H1 (cell line): ENCODE results near the gene VPS35L. TPM values are rescaled to one million over a fixed set of nuclear protein-coding genes. Genes with fewer than 3 reads are reported as not detected.

ENCODE experiments used
- CTCF ChIA-PET: fragments of 300-600 bp; sonication (Branson Sonifier 250); formaldehyde crosslinking; loops from one replicate; lab custom pipeline; 2021; ENCODE audit not compliant: partially characterized antibody; lab: Charles Lee
- POLR2A ChIA-PET: fragments of 300-600 bp; sonication (Branson Sonifier 250); formaldehyde crosslinking; loops from one replicate; lab custom pipeline; 2021; ENCODE audit warnings: inconsistent platforms; ENCODE audit not compliant: partially characterized antibody; lab: Charles Lee
- DNase-seq, 2 experiments: peaks; one replicate each; pipeline versions ENCODE4 v3.0.0 to v3.0.0-alpha.2; 2010 to 2022; ENCODE audit warnings: low spot score in 2 of 2, low read depth in 1 of 2, mixed read lengths in 1 of 2
- FAIRE-seq: peaks from 2 replicates; lab custom pipeline; 2011; peaks lifted over from hg19 to GRCh38; lab: Jason Lieb, UNC
- H2AFZ ChIP-seq: 2 replicates; pipeline ENCODE4 v1.8.1; 2012; ENCODE audit warnings: low read length, inconsistent platforms
- H2AK5ac ChIP-seq: 2 replicates; pipeline ENCODE4 v1.6.1; 2013; ENCODE audit warnings: low read depth, low read length
- H2BK120ac ChIP-seq: replicated peaks from 2 replicates; pipeline ENCODE3; 2013; ENCODE audit warnings: low read depth, low read length, inconsistent platforms
- H2BK12ac ChIP-seq: 2 replicates; pipeline ENCODE4 v1.6.1; 2013; ENCODE audit warnings: low read depth, low read length
- H2BK15ac ChIP-seq: 2 replicates; pipeline ENCODE4 v1.6.1; 2013; ENCODE audit warnings: low read length
- H2BK20ac ChIP-seq: 2 replicates; pipeline ENCODE4 v1.6.1; 2013; ENCODE audit warnings: low read length
- H2BK5ac ChIP-seq: 2 replicates; pipeline ENCODE4 v1.6.1; 2013; ENCODE audit warnings: low read depth, low read length
- H3K14ac ChIP-seq: 2 replicates; pipeline ENCODE4 v1.6.1; 2013; ENCODE audit warnings: inconsistent platforms; ENCODE audit not compliant: insufficient read length
- H3K18ac ChIP-seq: 2 replicates; pipeline ENCODE4 v1.6.1; 2013; ENCODE audit warnings: low read length; ENCODE audit errors: extremely low read depth
- H3K23ac ChIP-seq: 2 replicates; pipeline ENCODE4 v1.6.1; 2013; ENCODE audit warnings: inconsistent platforms; ENCODE audit not compliant: insufficient read length
- H3K23me2 ChIP-seq: 2 replicates; pipeline ENCODE4 v1.6.1; 2013; ENCODE audit warnings: low read depth, low read length
- H3K27ac ChIP-seq: 2 replicates; pipeline ENCODE4 v1.6.1; 2011; ENCODE audit warnings: low read depth, low read length, inconsistent platforms
- H3K27me3 ChIP-seq, 4 experiments: replicated peaks in 1 of 4; 1 replicate in 1 of 4; 2 replicates in 3 of 4; pipeline versions ENCODE4 v1.6.1 to v1.8.1; 2011 to 2013; ENCODE audit warnings: low read length in 3 of 4, mild to moderate bottlenecking in 3 of 4, inconsistent platforms in 2 of 4, mixed read lengths in 2 of 4, moderate library complexity in 1 of 4; ENCODE audit not compliant: control insufficient read depth in 3 of 4, insufficient read depth in 3 of 4; ENCODE audit errors: extremely low read depth in 1 of 4
- H3K36me3 ChIP-seq, 4 experiments: 2 replicates each; pipeline versions ENCODE4 v1.6.1 to v1.8.1; 2011 to 2013; ENCODE audit warnings: mild to moderate bottlenecking in 4 of 4, low read length in 3 of 4, moderate library complexity in 2 of 4, control low read depth in 1 of 4, inconsistent platforms in 1 of 4; ENCODE audit not compliant: insufficient read depth in 4 of 4, control insufficient read depth in 2 of 4
- H3K4ac ChIP-seq: replicated peaks from 2 replicates; pipeline ENCODE3; 2013; ENCODE audit warnings: low read length, low read depth, mixed read lengths, inconsistent platforms; ENCODE audit not compliant: insufficient read length
- H3K4me1 ChIP-seq, 4 experiments: replicated peaks in 1 of 4; 1 replicate in 1 of 4; 2 replicates in 3 of 4; pipeline versions ENCODE4 v1.6.1 to v1.8.1; 2011 to 2013; ENCODE audit warnings: low read length in 3 of 4, inconsistent platforms in 2 of 4, mixed read lengths in 1 of 4; ENCODE audit not compliant: insufficient read depth in 4 of 4, control insufficient read depth in 3 of 4
- H3K4me2 ChIP-seq, 2 experiments: 2 replicates each; pipeline versions ENCODE4 v1.6.1 to v1.8.1; 2011 to 2013; ENCODE audit warnings: low read depth in 2 of 2, low read length in 2 of 2, control low read depth in 1 of 2, inconsistent platforms in 1 of 2, mild to moderate bottlenecking in 1 of 2; ENCODE audit not compliant: insufficient read depth in 1 of 2
- H3K4me3 ChIP-seq, 4 experiments: fragments of 200-600, 300-600 bp in 1 of 4; sonication (generic), shearing (Covaris generic), sonication (Bioruptor Twin) in 1 of 4; 2 replicates each; pipeline versions ENCODE4 v1.5.1 to v1.8.1; 2011 to 2016; ENCODE audit warnings: low read length in 4 of 4, low read depth in 3 of 4, control low read depth in 2 of 4, inconsistent platforms in 2 of 4, mild to moderate bottlenecking in 2 of 4, mixed read lengths in 1 of 4, moderate library complexity in 1 of 4; ENCODE audit not compliant: insufficient read depth in 2 of 4; ENCODE audit errors: extremely low read depth in 1 of 4
- H3K56ac ChIP-seq: replicated peaks from 2 replicates; pipeline ENCODE3; 2013; ENCODE audit warnings: low read depth, mild to moderate bottlenecking, mixed read lengths, low read length, inconsistent platforms; ENCODE audit not compliant: insufficient read length
- H3K79me1 ChIP-seq: 2 replicates; pipeline ENCODE4 v1.6.1; 2013; ENCODE audit warnings: low read depth, low read length, control low read depth
- H3K79me2 ChIP-seq, 2 experiments: 2 replicates each; pipeline versions ENCODE4 v1.6.1 to v1.8.1; 2012 to 2013; ENCODE audit warnings: low read length in 2 of 2, mild to moderate bottlenecking in 2 of 2, inconsistent platforms in 1 of 2; ENCODE audit not compliant: insufficient read depth in 2 of 2, control insufficient read depth in 1 of 2
- H3K9ac ChIP-seq, 4 experiments: replicated peaks in 1 of 4; 1 replicate in 1 of 4; 2 replicates in 3 of 4; pipeline versions ENCODE4 v1.6.1 to v1.8.1; 2011 to 2013; ENCODE audit warnings: low read depth in 3 of 4, low read length in 3 of 4, control low read depth in 2 of 4, mild to moderate bottlenecking in 2 of 4, moderate library complexity in 2 of 4, inconsistent platforms in 1 of 4; ENCODE audit errors: extremely low read depth in 1 of 4
- H3K9me3 ChIP-seq, 2 experiments: 2 replicates each; pipeline versions ENCODE4 v1.6.1 to v1.8.1; 2012 to 2013; ENCODE audit warnings: mild to moderate bottlenecking in 2 of 2, moderate library complexity in 2 of 2, control low read depth in 1 of 2, inconsistent platforms in 1 of 2, low read depth in 1 of 2, low read length in 1 of 2, mixed read lengths in 1 of 2; ENCODE audit not compliant: insufficient read depth in 2 of 2
- H4K20me1 ChIP-seq, 2 experiments: replicated peaks in 1 of 2; 2 replicates each; pipeline versions ENCODE3 to v1.8.1; 2011 to 2013; ENCODE audit warnings: inconsistent platforms in 2 of 2, low read length in 2 of 2, mild to moderate bottlenecking in 1 of 2; ENCODE audit not compliant: insufficient read depth in 2 of 2, control insufficient read depth in 1 of 2
- H4K5ac ChIP-seq: 2 replicates; pipeline ENCODE4 v1.6.1; 2013; ENCODE audit warnings: low read length, low read depth, mixed read lengths, inconsistent platforms; ENCODE audit not compliant: insufficient read length
- H4K8ac ChIP-seq: 2 replicates; pipeline ENCODE4 v1.8.0; 2013; ENCODE audit warnings: mild to moderate bottlenecking, moderate library complexity, low read length, inconsistent platforms; ENCODE audit not compliant: insufficient read depth; ENCODE audit errors: extremely low read depth
- H4K91ac ChIP-seq: replicated peaks from 2 replicates; pipeline ENCODE3; 2013; ENCODE audit warnings: low read length, mixed read lengths, inconsistent platforms; ENCODE audit not compliant: insufficient read length
- ATF2 ChIP-seq: IDR thresholded peaks from 2 replicates; pipeline ENCODE4 v1.6.1; 2012; ENCODE audit warnings: low read length, inconsistent platforms
- JUN ChIP-seq: IDR thresholded peaks from 2 replicates; pipeline ENCODE4 v1.6.1; 2011; ENCODE audit warnings: low read depth, mild to moderate bottlenecking, improper control_type of control experiment, low read length
- KDM1A ChIP-seq: fragments of 200-600, 300-600 bp; sonication (generic); IDR thresholded peaks from 2 replicates; pipeline ENCODE4 v1.7.1; 2016; ENCODE audit warnings: mild to moderate bottlenecking, low read length, borderline replicate concordance
- KDM4A ChIP-seq: IDR thresholded peaks from one replicate; pipeline ENCODE4 v1.7.1; 2012; ENCODE audit warnings: low read depth, mild to moderate bottlenecking, moderate library complexity, low read length, inconsistent platforms; ENCODE audit not compliant: severe bottlenecking
- MAFK ChIP-seq: IDR thresholded peaks from 2 replicates; pipeline ENCODE4 v1.6.1; 2012; ENCODE audit warnings: low read depth, mild to moderate bottlenecking, improper control_type of control experiment, low read length
- PHF8 ChIP-seq: fragments of 200-600 bp; sonication (generic); conservative IDR thresholded peaks from 2 replicates; pipeline ENCODE4 v1.7.1; 2012; ENCODE audit warnings: low read depth, mild to moderate bottlenecking, inconsistent platforms, low read length, moderate library complexity
- RBBP5 ChIP-seq: IDR thresholded peaks from 2 replicates; pipeline ENCODE4 v1.7.1; 2012; ENCODE audit warnings: low read depth, mild to moderate bottlenecking, inconsistent platforms, low read length, moderate library complexity, borderline replicate concordance
- RFX5 ChIP-seq: IDR thresholded peaks from 2 replicates; pipeline ENCODE4 v1.6.1; 2011; ENCODE audit warnings: low read depth, low read length, improper control_type of control experiment, borderline replicate concordance
- RXRA ChIP-seq: IDR thresholded peaks from 2 replicates; pipeline ENCODE4 v1.6.1; 2011; ENCODE audit warnings: low read depth, mild to moderate bottlenecking, low read length, moderate library complexity; ENCODE audit not compliant: insufficient read depth
- SP4 ChIP-seq: IDR thresholded peaks from 2 replicates; pipeline ENCODE4 v1.6.1; 2012; ENCODE audit warnings: low read length, inconsistent platforms
- TBP ChIP-seq: IDR thresholded peaks from 2 replicates; pipeline ENCODE4 v1.6.1; 2011; ENCODE audit warnings: low read depth, low read length, improper control_type of control experiment
- USF2 ChIP-seq: IDR thresholded peaks from 2 replicates; pipeline ENCODE4 v1.6.1; 2011; ENCODE audit warnings: low read length, improper control_type of control experiment
- WGBS, 2 experiments: shearing (Covaris generic) in 1 of 2; methylation state at CpG; one replicate each; pipeline versions ENCODE4 v1.1.6 to v1.1.7; 2013 to 2015; ENCODE audit warnings: low lambda C conversion rate in 2 of 2, mixed read lengths in 2 of 2, inconsistent platforms in 1 of 2, low coverage in 1 of 2, missing lambda C conversion rate in 1 of 2; ENCODE audit not compliant: insufficient replicate concordance in 2 of 2, insufficient coverage in 1 of 2, insufficient read length in 1 of 2; ENCODE audit errors: extremely low coverage in 1 of 2, missing lambda C conversion rate in 1 of 2; 5-methylcytosine and 5-hydroxymethylcytosine counted together
- polyA plus RNA-seq, 7 experiments: library from polyadenylated mRNA; depleted of rRNA in 3 of 7; stranded (reverse) in 5 of 7; unstranded in 2 of 7; fragments of >200 nt in 5 of 7; fragments of 200-250 nt in 2 of 7; gene quantifications; 1 replicate in 5 of 7; 2 replicates in 1 of 7; 4 replicates in 1 of 7; pipeline versions ENCODE4 v1.2.1 to v1.2.3, GENCODE V29; 2011 to 2013; ENCODE audit warnings: missing spikeins in 2 of 7, mixed read lengths in 2 of 7
- total RNA-seq: library from RNA; stranded (reverse); fragmentation: NEBNext Ultra II Directional; extraction: Animal tissue kit (Norgen Biotek cat#: 25700); gene quantifications from 2 replicates; pipeline ENCODE4 v1.2.1, GENCODE V29; 2021

VPS35L gene
- total and polyA plus RNA-seq, 2 of the 8 experiments (the other 6 are each of a cell fraction or from before 2014, with no cell fraction given) = 31.5 to 57.1 TPM

GRCh38 chr16:19548144-19548543 lies 7.4 kb upstream of the VPS35L start:
- Histone ChIP-seq H2BK5ac (no peak overlapping the region), H2AFZ (no peak overlapping the region), H4K8ac (no peak overlapping the region), H2BK12ac (no peak overlapping the region), H3K56ac (no peak overlapping the region), H3K36me3 (peaks cover 3 to 36% (median 15%) of the 10 kb centered on the region in 4 experiments), H2BK20ac (no peak overlapping the region), H3K79me2 (no peaks in the 10 kb centered on the region), H2BK120ac (no peak overlapping the region), H2AK5ac (no peak overlapping the region), H4K20me1 (no peaks in the 10 kb centered on the region), H3K18ac (no peak overlapping the region), H4K5ac (no peak overlapping the region), H3K14ac (no peak overlapping the region), H3K4me2 (no peak overlapping the region), H2BK15ac (no peak overlapping the region), H3K9ac (no peak overlapping the region), H3K4ac (no peak overlapping the region), H3K23me2 (no peaks in the 10 kb centered on the region), H3K9me3 (no peaks in the 10 kb centered on the region), H3K4me3 (no peak overlapping the region), H4K91ac (no peak overlapping the region), H3K4me1 (no peaks in the 10 kb centered on the region), H3K79me1 (no peaks in the 10 kb centered on the region), H3K23ac (no peak overlapping the region), H3K27me3 (no peaks in the 10 kb centered on the region), H3K27ac (no peak overlapping the region)
- no peak for TF ChIP-seq RFX5
- no peak for TF ChIP-seq KDM1A
- TF ChIP-seq RBBP5 = no peak
- no peak for TF ChIP-seq USF2
- TF ChIP-seq SP4 = no peak
- no peak for TF ChIP-seq PHF8
- TF ChIP-seq MAFK = no peak
- no peak for TF ChIP-seq TBP
- no peak for TF ChIP-seq ATF2
- TF ChIP-seq KDM4A = no peak
- no peak for TF ChIP-seq JUN
- no peak for TF ChIP-seq RXRA
- ChIA-PET CTCF (no interaction called here), POLR2A (interaction anchor here (1.3 kb wide), 1 partner anchor 25 kb away, joined by 4 read pairs; the partner anchor contains the start of gene CCP110)
- FAIRE-seq (no peak), DNase-seq (no peak)
- WGBS, 2 experiments = 97% methylated on average over 3 of the region's 3 CpGs; no CpG with 5 or more reads in 1 of the 2 experiments
